IPS-NIHi11 (cell line): ENCODE data around the gene C9.
"Not testable (repeated sequence)": the region's sequence is repeated elsewhere in the genome, so short reads cannot be mapped to it uniquely, and the experiment has no call there.

Source experiments
- DNase-seq: peaks from one replicate; pipeline ENCODE4 v3.0.0; 2012; ENCODE audit warnings: mixed read lengths, low spot score

The C9 gene

DNA sequence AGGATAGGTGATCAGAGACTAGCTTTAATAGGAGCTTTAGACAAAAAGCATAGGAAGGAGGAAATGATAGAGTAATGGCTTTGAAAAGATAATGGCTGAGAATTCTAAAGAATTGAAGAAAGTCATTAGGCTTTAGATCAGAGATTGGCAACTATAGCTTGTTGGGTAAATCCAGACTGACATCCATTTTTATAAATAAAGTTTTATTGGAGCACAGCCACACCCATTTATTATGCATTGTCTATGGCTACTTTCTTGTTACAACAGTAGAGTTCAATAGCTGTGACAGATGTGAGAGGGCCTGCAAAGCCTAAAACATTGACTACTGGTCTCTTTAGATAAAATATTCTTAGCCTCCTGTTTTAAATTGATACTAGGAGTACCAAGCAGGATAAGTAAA, 104.2 kb downstream of the C9 start:
- no peak for DNase-seq

DNA sequence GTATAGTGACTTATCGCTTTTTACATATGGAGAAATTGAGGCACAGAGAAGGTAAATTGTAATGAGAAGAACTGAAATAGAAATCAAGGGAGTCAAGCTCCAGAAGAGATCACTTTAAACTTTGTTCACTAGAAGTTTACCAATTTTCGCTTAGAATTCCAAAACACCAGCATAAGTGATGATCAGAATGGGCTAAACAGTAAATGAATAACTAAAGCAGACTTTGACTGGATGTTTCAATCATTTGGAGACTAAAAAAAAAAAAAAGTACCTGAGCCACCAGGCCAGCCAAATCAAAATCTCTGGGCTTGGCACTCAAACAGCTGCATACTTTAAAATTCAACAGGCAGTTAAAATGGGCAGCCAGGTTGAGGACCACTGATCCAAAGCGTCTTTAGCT, 106.7 kb downstream of the C9 start:
- DNase-seq: no peak

DNA sequence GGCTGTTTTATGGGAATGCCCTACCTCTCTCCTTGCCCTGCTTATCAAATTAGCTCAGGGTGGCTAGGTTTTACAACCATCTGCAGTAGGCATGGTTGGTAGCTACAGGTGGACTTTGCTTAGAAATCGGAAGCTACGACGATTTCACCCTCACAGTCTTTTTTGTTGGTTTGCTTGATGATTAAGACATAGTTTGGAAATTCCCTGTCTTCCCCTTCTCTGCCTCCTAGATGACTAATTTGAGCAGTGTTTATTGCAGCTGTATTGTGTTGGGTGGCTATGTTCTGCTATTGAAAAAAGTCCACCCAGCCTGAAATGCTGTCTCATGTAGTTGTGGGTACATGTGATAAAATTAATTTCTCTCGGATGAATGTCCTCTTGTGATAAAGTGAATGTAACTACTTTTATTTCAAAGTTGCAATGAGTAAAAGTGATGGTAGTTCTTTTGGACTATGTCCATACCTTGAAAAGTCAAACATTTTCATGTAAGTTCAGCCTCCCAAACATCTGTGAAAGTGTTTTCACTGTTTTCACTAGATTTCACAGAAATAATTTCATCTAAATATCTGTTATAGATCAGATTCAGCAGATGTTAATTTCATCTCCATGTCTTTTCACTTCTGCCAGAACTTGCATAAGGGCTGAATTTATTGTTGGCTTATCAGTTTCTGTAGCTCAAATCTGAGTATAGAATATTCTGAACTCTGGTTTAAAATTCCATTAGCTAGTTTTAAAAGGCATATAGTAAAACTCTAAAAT, 107.6 kb downstream of the C9 start:
- DNase-seq: no peak

DNA sequence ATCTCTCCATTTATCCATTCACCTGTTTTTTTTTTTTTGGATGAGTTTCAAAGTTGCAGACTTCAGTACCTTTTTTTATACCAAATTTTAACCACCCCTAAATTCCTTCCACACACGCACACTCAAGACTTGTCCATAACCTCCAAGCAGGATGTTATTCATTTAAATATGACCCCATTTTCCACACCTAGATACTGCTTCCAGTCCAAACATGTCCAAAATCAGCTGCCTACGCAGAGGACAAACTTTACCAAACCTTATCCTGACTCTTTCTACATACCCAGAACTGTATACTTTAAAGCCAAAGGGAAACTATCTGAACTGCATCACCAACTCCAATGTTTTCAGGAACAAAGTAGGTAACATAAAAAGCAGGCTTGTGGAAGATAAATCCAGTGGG, 108.9 kb downstream of the C9 start:
- DNase-seq: no peak

DNA sequence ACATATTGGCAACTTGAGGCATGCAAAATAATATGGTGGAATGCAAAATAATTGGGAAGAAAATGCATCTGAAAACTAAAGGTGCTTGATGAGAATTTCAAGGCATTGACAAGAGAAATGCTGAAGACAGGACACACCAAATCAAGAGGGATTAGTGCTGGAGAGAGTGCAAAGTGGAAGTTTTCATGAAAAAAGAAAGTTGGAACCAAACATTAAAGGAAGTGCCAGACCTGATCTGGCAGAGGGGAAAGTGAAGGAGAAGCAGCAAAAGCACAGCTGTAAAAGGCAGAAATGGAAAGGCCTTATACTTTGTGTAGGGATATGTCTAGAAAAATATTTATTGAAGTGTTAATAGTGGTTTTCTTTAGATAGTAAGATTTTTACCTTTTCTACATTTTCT, 109.6 kb downstream of the C9 start:
- no peak for DNase-seq

DNA sequence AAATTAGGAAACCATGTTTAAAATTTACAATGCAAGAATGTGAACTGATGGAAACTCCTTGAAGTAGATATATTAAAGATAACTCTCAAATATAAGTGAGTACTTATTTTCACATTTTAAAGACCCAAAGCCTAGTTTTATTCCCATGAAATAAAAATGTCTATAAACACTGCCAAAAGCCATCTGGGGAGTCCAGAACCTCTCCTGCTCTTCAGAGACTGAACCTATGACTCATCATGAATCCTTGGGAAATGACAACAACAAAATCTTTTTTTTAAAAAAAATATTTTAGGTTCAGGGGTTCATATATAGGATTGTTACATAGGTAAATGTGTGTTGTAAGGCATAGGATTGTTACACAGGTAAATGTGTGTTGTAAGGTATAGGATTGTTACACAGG, 111.1 kb downstream of the C9 start:
- no peak for DNase-seq

DNA sequence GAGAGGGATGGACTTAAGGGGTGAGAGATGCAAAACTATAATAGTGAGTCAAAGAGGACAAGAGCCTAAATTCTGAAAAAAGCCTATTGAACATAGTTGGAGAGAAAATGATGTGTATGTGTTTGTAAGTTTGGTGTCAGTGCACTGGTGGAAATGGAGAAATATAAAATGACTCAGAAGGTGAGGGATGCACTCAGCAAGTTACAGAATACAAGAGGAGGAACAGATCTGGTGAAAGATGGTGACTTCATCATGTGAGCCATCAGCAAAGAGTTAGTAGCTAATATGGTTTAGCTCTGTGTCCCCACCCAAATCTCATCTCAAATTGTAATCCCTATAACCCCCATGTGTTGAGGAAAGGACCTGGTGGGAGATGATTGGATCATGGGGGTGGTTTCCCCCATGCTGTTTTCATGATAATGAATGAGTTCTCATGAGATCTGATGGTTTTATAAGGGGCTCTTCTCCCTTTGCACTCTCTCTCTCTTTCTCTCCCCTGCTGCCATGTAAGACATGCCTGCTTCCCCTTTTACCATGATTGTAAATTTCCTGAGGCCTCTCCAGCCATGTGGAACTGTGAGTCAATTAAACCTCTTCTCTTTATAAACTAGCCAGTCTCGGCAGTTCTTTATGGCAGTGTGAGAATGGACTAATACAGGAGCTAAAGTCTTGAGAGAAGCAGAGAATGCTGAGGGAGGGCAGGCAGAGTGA, 114.6 kb downstream of the C9 start:
- DNase-seq: no peak

DNA sequence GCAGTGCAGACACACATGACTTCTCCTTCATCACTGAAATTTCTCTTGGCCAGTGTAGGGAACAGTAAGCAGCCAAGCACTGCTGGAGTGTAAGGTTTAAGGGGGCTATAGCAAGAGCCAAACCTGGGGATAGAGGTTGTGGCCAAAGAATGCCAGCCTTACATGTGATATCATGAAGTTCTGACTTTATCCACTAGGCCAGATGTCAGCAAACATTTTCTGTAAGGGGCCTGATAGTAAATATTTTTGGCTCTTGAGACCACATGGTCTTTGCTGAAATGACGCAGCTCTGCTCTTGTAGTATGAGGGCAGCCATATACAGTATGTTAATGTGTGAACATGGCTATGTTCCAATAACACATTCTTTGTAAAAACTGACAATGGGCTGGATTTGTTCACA, 115.2 kb downstream of the C9 start:
- DNase-seq: no peak

DNA sequence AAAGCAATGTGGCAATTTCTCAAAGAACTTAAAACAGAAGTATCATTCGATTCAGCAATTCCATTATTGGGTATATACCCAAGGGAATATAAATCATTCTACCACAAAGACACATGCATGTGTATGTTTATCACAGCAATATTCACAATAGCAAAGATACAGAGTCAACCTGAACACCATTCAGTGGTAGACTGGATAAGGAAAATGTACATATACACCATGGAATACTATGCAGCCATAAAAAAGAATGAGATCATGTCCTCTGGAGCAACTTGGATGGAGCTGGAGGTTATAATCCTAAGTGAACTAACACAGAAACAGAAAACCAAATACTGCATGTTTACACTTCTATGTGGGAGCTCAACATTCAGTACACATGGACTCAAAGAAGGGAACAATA, 123.5 kb downstream of the C9 start:
- DNase-seq: no peak

DNA sequence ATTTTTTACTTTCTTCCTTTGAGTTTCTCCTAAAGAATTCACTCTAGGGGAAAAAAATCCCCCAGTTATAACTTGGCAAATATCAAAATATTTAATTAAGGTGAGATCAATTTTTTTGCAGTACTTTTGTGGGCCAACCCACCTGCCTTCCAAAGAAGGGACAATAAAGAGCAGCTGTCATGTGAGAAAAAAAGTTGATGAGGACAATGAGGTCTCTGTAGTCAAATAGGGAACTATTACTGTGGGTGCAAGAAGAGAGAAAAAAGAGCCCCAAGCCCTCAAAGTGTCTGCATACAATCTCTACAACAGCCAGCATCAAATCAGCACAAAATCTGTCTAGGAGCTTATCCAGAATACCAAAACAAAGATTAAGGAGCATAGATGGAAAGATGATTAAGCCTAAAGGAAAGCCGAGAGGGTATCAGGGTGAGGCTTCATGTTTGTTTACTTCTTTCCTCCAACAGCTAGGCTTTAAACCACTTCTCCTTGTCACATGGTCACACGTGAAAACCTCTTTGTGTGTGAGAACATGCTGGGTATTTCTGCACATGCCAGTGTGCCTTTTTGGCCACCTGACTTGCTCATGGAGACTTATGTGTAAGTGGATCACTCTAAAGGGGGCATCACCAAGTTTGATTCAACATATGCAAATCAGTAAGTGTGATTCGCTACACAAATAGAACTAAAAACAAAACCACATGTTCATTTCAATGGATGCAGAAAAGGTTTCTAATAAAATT, 125.8 kb downstream of the C9 start:
- no peak for DNase-seq

DNA sequence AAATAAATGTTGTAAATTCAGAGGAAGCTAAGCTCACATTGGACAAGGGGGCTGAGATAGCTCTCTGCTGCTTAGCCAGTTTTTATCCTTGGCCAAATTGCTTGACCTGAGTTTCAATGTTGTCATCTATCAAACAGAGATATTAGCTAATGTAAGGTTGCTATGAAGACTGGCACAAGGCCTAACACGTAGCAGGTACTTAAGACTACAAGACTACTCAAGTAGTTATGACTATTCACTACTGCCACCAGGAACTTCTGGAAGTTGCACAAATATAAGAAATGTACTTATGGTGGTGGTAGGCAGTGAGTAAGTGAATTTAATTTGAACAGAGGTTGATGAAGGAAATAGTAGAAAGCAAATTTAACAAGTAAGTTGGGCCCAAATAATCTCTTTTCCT, 127.6 kb downstream of the C9 start:
- no peak for DNase-seq

DNA sequence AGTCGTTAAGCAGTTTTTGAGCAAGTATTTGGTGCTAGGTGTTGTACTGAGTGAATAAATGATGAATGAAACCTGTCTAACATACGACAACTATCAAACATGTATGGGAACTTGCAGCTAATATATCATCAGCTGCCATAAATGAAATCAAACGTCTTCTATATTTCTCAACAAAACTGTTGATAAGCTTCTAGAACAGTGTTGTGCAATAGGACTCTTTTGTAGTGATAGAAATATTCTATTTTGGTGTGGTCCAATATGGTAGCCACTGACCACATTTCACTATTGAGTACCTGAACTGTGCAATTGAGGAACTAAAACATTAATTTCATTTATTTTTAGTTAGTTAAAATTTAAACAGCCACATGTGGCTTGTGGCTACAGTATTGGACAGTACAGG, 128.6 kb downstream of the C9 start:
- no peak for DNase-seq

DNA sequence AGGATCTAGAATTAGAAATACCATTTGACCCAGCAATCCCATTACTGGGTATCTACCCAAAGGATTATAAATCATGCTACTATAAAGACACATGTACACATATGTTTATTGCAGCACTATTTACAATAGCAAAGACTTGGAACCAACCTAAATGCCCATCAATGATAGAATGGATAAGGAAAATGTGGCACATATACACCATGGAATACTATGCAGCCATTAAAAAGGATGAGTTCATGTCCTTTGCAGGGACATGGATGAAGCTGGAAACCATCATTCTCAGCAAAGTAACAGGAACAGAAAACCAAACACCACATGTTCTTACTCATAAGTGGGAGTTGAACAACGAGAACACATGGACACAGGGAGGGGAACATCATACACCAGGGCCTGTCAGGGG, 129.8 kb downstream of the C9 start:
- DNase-seq: not testable (repeated sequence)
